IPS-18c (cell line): ENCODE measurements around the gene VTI1A.
"Not testable (repeated sequence)": the region's sequence is repeated elsewhere in the genome, so short reads cannot be mapped to it uniquely, and the experiment has no call there.

Experiments
- H3K4me3 ChIP-seq: 2 replicates; pipeline ENCODE4 v1.7.0; 2013; ENCODE audit warnings: low read depth, mild to moderate bottlenecking, low read length, moderate library complexity; ENCODE audit not compliant: insufficient read depth
- H3K9me3 ChIP-seq: one replicate; pipeline ENCODE4 v1.6.1; 2013; ENCODE audit warnings: mild to moderate bottlenecking, low read length, moderate library complexity; ENCODE audit not compliant: control insufficient read depth, insufficient read depth

VTI1A gene

GRCh38 chr10:112859793-112860192 is 412.8 kb downstream of the VTI1A start:
- peaks cover 2% of the 10 kb centered on the region for H3K9me3 ChIP-seq

GRCh38 chr10:112863461-112863860 is 416.4 kb downstream of the VTI1A start:
- H3K4me3 ChIP-seq, H3K9me3 ChIP-seq: not testable (repeated sequence)

More at GRCh38 chr10:112859793-112860192, 412.8 kb downstream of the VTI1A start:
- H3K4me3 ChIP-seq, result no peak overlapping the region
